SIG-M5 (cell line): ENCODE data around the gene ALKBH4.
"Not testable (repeated sequence)": the region's sequence is repeated elsewhere in the genome, so short reads cannot be mapped to it uniquely, and the experiment has no call there.

Experiments
- DNase-seq: peaks from one replicate; lab custom pipeline; 2025; lab: John Stamatoyannopoulos, UW

Gene ALKBH4

GRCh38 chr7:102478314-102479208 lies 13.9 kb upstream of the ALKBH4 start, which contains the start of gene POLR2J:
TSS of gene POLR2J (minus strand) at chr7:102478922. CDS start at chr7:102478860, 62 bp downstream.
- not testable (repeated sequence) for DNase-seq

- not testable (repeated sequence) for DNase-seq
These were observed 10.2 kb upstream of the ALKBH4 start for GRCh38 chr7:102474736-102475435.

- DNase-seq: not testable (repeated sequence)
These were observed 9.5 kb upstream of the ALKBH4 start for GRCh38 chr7:102474116-102474515.

GRCh38 chr7:102473271-102473991 lies 8.8 kb upstream of the ALKBH4 start:
- DNase-seq: no peak

GRCh38 chr7:102472126-102473041 lies 7.7 kb upstream of the ALKBH4 start:
- DNase-seq: no peak

GRCh38 chr7:102471791-102472125 lies 7.1 kb upstream of the ALKBH4 start:
- DNase-seq: no peak

- no peak for DNase-seq
These were observed 5.5 kb upstream of the ALKBH4 start for GRCh38 chr7:102469972-102470825.

GRCh38 chr7:102469351-102469971 lies 4.8 kb upstream of the ALKBH4 start:
- DNase-seq: no peak

- DNase-seq: no peak
These were observed 4.1 kb upstream of the ALKBH4 start for GRCh38 chr7:102468478-102469350.

GRCh38 chr7:102467581-102468477 lies 3.2 kb upstream of the ALKBH4 start:
- DNase-seq: no peak

- no peak for DNase-seq
These were observed 1.4 kb upstream of the ALKBH4 start for GRCh38 chr7:102466097-102466496.

GRCh38 chr7:102463841-102464576 lies 654 bp downstream of the ALKBH4 start:
- DNase-seq: no peak

- no peak for DNase-seq
These were observed 4.2 kb downstream of the ALKBH4 start for GRCh38 chr7:102460467-102460866.

GRCh38 chr7:102459221-102459844 lies 5.3 kb downstream of the ALKBH4 start:
- DNase-seq: no peak

GRCh38 chr7:102457352-102457924 lies 7.2 kb downstream of the ALKBH4 start:
- no peak for DNase-seq

- no peak for DNase-seq
These were observed 8.3 kb downstream of the ALKBH4 start for GRCh38 chr7:102456327-102456726.
